GM19467 (cell line): ENCODE results near the gene MARCHF9.

Experiments
- ATAC-seq: cut with Tn5 transposase; IDR thresholded peaks from one replicate; pipeline ENCODE4 v1.9.1; 2021; ENCODE audit warnings: mild to moderate bottlenecking, moderate library complexity; ENCODE audit not compliant: unreplicated experiment

Gene MARCHF9

DNA sequence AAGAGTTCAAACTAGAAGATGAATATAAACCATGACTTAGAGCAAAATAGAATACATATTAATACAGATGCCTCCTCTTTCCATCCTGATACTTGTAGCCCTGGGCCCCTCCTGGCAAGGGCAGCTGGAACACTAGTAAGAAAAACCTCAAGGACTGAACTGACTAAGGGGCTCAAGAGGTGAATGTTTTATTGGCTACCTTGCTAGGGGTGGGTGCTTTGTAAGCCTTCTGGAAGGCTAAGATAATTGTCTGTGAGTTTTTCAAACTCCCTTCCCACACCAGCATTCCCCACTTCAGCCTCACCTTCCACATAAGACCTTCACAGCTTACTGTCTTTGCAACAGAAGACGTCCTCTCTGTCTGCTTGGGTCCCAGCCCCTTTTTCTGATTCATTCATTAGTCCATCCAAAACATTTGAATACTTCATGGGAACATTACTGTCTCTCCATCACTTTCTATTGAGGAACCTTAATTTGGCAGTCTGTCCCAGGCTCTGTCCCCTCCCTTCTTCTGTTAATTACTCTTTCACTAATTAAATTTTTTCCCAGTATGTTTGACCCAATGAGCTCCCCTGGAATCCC lies 1.1 kb upstream of the MARCHF9 start:
- ATAC-seq, result no peak

GRCh38 chr12:57755194-57755453 lies 221 bp downstream of the MARCHF9 start:
- ATAC-seq, result no peak

- no peak for ATAC-seq
Observed at GRCh38 chr12:57755454-57756372, 810 bp downstream of the MARCHF9 start.

DNA sequence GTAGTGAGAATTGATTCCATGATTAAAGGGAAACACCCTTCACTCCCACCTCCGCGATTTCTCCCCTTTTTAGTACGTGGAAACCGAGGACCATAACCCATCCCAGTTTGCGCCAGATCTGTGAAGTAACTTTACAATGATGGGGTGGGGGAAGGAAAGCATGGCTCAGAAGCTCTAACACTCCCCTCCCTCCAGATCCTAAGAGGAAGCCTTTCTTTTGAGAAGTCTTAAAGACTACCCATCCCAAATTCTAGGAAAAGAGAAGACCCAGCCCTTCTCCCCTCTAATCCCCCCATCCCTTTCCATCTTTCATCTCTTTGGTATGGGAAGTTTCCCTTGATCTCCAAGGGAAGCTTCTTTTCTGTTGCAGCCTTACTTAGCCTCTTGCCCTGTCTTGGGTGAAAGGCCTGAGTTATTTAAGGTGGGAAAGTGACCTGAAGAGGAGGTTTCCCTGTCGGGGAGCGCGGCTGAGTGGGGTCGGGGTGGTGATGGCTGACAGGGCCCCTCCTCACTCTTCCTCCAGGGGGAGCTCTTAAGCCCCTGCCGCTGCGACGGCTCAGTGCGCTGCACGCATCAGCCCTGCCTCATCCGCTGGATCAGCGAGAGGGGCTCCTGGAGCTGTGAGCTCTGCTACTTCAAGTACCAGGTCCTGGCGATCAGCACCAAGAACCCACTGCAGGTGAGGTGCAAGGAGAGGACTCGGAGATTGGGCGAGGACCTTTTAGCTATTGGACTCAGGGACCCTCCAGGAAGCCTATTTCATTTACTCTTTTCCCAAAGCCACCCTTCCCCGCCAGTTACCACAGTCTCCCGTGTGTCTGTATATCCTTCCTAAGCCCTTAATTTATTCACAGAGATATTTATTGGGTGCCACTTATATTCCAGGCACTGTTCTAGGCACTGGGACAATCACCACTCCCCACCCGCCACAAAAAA lies 1.8 kb downstream of the MARCHF9 start:
- ATAC-seq, result no peak

- no peak for ATAC-seq
Observed at GRCh38 chr12:57757771-57758170, 2.9 kb downstream of the MARCHF9 start.

GRCh38 chr12:57758552-57759359 lies 3.9 kb downstream of the MARCHF9 start:
- ATAC-seq, result no peak

DNA sequence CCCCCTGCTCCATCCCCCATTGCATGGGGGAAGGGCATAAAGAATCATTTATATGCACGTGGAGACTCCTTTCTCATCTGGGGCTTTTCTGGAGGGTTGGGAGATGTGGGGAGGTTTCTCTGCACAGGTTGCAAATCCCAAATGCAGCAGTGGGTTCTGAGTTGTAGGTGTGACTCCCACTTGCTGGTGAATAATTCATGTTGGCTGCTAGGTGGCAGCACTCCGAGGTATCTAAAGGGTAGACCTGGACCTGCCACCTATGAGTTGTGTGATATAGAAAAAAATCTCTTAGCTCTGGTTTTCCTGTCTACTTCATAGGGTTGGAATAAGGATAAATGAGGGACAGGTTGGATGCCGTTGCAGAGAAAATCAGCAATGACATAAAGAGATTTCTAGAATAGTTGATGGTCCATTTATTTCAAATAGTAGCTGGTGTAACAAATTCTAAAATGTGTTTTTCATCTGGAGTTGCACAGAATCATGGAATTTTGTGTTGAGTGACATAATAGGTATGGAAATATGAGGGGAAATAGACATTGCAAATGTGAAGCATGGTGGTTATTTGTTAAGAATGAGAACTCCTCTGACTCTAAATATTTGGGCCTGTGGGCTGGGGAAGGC lies 4.6 kb downstream of the MARCHF9 start:
- ATAC-seq, result no peak

GRCh38 chr12:57760347-57760982 lies 5.6 kb downstream of the MARCHF9 start:
- ATAC-seq, result no peak

- ATAC-seq, result no peak
Observed at GRCh38 chr12:57761391-57761998, 6.6 kb downstream of the MARCHF9 start.

GRCh38 chr12:57762463-57762862 lies 7.6 kb downstream of the MARCHF9 start:
- ATAC-seq, result no peak

GRCh38 chr12:57763881-57764661 lies 9.2 kb downstream of the MARCHF9 start:
- no peak for ATAC-seq

DNA sequence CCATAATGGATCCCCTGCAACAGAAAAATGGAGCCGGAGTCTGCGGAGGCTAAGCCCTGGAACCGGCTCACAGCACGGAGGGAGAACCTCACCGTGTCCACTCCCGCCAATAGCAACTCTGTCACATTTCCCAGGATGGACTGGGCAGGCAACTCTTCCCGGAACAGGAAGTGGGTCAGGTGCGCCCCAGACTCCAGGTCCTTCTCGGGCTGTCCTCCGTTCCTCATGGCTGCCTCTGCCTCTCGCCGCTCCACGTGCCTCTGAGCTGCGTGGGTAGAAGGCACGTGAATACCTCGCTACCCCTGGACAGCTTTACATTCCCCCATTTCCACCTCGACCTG lies 9.7 kb downstream of the MARCHF9 start:
- ATAC-seq, result no peak

- peak; percentile 39 for ATAC-seq
Observed at GRCh38 chr12:57765003-57765697, 10.2 kb downstream of the MARCHF9 start.

- no peak for ATAC-seq
Observed at GRCh38 chr12:57765698-57766463, 11.0 kb downstream of the MARCHF9 start.

- ATAC-seq, result no peak
Observed at GRCh38 chr12:57766464-57767304, 11.8 kb downstream of the MARCHF9 start, which contains the start of gene CYP27B1. CYP27B1 (minus strand) TSS chr12:57767078; CDS start chr12:57767041, 37 bp downstream.

- ATAC-seq, result no peak
Observed at GRCh38 chr12:57767305-57767698, 12.4 kb downstream of the MARCHF9 start.
